Lower leg skin (tissue), 4 donors: ENCODE measurements around the gene ZNF385C. TPM values are rescaled to one million over a fixed set of nuclear protein-coding genes. Genes with fewer than 3 reads are reported as not detected.

ENCODE experiments used
- DNase-seq, 2 donors: peaks; one replicate each; pipeline ENCODE4 v3.0.0-alpha.2; 2019; ENCODE audit warnings: low spot score in 2 of 2
- H3K4me3 ChIP-seq: fragments of 200-600 bp; sonication (generic); 2 replicates; pipeline ENCODE4 v1.5.1; 2017; ENCODE audit warnings: mild to moderate bottlenecking, low read depth; ENCODE audit not compliant: poor library complexity, severe bottlenecking
- CTCF ChIP-seq, 3 donors: fragments of 450-650 bp; IDR thresholded peaks; one replicate each; pipeline ENCODE4 v1.5.1; 2016; ENCODE audit warnings: antibody characterized with exemption in 3 of 3, mild to moderate bottlenecking in 3 of 3, moderate library complexity in 2 of 3
- POLR2A ChIP-seq, 2 donors: fragments of 450-650 bp; IDR thresholded peaks; one replicate each; pipeline ENCODE4 v1.6.1; 2016 to 2017; ENCODE audit warnings: antibody characterized with exemption in 2 of 2, mild to moderate bottlenecking in 1 of 2, moderate library complexity in 1 of 2
- WGBS, 2 donors: methylation state at CpG; one replicate each; pipeline ENCODE4 v1.1.5; 2018; 5-methylcytosine and 5-hydroxymethylcytosine counted together
- intact Hi-C: fragments of 100-400 bp; cut with DNase I; formaldehyde crosslinking; loops from one replicate; pipeline ENCODE4 v1.15.0; 2023; ENCODE audit warnings: low total_unique reads
- total RNA-seq, 4 donors: library from RNA; depleted of rRNA; stranded (reverse); fragments of >200 nt; gene quantifications; one replicate each; pipeline ENCODE4 v1.1.0, GENCODE V29; 2016

ZNF385C gene
- total RNA-seq, 4 donors from 2014 or later, result 0.29 to 1.3 TPM; not detected in 2

GRCh38 chr17:42127414-42127813, 29.1 kb upstream of the ZNF385C start:
- 90 to 96% methylated on average over 6 of the region's 6 CpGs for WGBS, 2 donors
- TF ChIP-seq CTCF (IDR thresholded peaks at IDR 0.05) (no peak), POLR2A (IDR thresholded peaks at IDR 0.05) (no peak)
- no peak for DNase-seq
- intact Hi-C loops, result no loop called here
- H3K4me3 ChIP-seq, result no peak overlapping the region

GRCh38 chr17:42126836-42127235, 28.6 kb upstream of the ZNF385C start:
- DNase-seq, result no peak
- intact Hi-C loops, result no loop called here
- WGBS, 2 donors, result 66 to 70% methylated on average over 3 of the region's 3 CpGs
- no peak for TF ChIP-seq POLR2A (IDR thresholded peaks at IDR 0.05)
- no peak for TF ChIP-seq CTCF (IDR thresholded peaks at IDR 0.05)
- H3K4me3 ChIP-seq, result no peak overlapping the region

GRCh38 chr17:42125565-42125964, 27.3 kb upstream of the ZNF385C start:
- H3K4me3 ChIP-seq, result no peak overlapping the region
- TF ChIP-seq POLR2A (IDR thresholded peaks at IDR 0.05) (no peak), CTCF (IDR thresholded peaks at IDR 0.05) (no peak)
- no peak for DNase-seq
- intact Hi-C loops, result no loop called here
- WGBS, 2 donors, result 83 to 84% methylated on average over 12 of the region's 12 CpGs

GRCh38 chr17:42124256-42124655, 26.0 kb upstream of the ZNF385C start:
- intact Hi-C loops, result no loop called here
- TF ChIP-seq POLR2A (IDR thresholded peaks at IDR 0.05), result no peak
- no peak for TF ChIP-seq CTCF (IDR thresholded peaks at IDR 0.05)
- WGBS, 2 donors, result 94% methylated on average over 3 of the region's 3 CpGs
- DNase-seq, result no peak
- no peak overlapping the region for H3K4me3 ChIP-seq

- no peak within 1 kb of the TSS for H3K4me3 ChIP-seq
- DNase-seq, result no peak
- intact Hi-C loops, result no loop called here
- WGBS, 2 donors, result 60 to 67% methylated on average over 57 to 61 of the region's 61 CpGs
- TF ChIP-seq POLR2A (IDR thresholded peaks at IDR 0.05) (no peak), CTCF (IDR thresholded peaks at IDR 0.05) (no peak)
Measured at GRCh38 chr17:42122371-42123303, 24.4 kb upstream of the ZNF385C start, which contains the start of gene HSPB9. Gene HSPB9 (plus strand): TSS chr17:42122804. CDS start chr17:42122851, 47 bp downstream.
